GM19099 (cell line): ENCODE results near the gene ACAA2.

Experiments
- POLR2A ChIP-seq: IDR thresholded peaks from 3 replicates; pipeline ENCODE4 v1.6.1; 2011; ENCODE audit warnings: low read depth; ENCODE audit not compliant: insufficient read length; ENCODE audit errors: extremely low read depth

ACAA2 gene

DNA sequence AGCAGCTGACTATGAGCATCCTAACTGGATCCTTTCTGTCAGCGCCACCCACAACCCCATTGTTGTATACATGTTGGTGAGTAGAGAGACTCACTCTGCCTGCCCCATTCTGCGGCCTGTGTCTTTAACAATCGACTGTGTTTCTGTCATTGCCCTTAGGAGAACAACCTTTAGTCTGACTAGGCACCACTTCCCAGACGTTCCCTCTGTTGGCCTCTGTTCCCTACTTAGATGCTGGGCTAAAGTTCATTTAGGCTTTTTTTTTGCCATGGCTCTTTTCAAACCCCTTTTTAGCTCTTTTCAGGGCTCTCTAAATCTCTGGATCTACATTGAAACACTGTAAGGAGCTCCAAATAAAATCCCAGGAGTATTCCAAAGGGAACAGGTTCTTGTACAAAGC is 20.5 kb upstream of the ACAA2 start:
- no peak for TF ChIP-seq POLR2A

DNA sequence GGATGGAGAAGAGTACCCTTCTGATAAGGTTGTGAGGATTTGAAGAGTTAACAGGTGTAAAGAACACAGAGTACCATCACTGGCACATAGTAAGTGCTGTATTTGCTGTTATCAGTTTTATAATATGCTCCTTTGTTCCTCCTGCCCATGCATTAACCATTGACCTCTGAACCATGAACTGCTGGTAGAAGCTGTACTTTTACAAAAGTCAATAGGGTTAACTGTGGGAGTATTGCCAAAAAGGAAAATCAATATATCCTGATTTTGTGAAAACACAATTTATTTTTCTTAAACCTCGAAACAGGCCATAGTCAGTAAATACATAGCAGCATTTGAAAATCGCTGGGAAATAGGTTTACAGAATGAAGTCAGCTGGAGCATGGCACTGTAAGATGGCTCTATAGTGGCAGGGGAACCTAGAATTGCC is 18.9 kb upstream of the ACAA2 start:
- no peak for TF ChIP-seq POLR2A

DNA sequence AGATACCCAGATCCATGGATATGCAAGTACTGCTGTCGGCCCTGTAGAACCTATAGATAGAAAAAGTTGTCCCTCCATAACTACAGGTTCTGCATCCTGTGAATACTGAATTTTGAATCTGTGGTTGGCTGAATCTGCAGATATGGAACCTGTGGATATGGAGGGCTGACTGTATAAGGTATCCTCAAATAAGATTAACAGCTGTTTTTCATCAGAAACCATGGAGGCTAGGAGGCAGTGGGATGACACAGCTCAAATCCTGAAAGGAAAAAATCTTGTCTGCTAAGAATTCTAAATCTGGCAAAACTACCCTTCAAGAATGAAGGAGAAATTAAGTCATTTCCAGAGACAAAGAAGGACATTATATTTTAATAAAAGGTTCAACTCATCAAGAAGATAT is 14.7 kb upstream of the ACAA2 start:
- no peak for TF ChIP-seq POLR2A

DNA sequence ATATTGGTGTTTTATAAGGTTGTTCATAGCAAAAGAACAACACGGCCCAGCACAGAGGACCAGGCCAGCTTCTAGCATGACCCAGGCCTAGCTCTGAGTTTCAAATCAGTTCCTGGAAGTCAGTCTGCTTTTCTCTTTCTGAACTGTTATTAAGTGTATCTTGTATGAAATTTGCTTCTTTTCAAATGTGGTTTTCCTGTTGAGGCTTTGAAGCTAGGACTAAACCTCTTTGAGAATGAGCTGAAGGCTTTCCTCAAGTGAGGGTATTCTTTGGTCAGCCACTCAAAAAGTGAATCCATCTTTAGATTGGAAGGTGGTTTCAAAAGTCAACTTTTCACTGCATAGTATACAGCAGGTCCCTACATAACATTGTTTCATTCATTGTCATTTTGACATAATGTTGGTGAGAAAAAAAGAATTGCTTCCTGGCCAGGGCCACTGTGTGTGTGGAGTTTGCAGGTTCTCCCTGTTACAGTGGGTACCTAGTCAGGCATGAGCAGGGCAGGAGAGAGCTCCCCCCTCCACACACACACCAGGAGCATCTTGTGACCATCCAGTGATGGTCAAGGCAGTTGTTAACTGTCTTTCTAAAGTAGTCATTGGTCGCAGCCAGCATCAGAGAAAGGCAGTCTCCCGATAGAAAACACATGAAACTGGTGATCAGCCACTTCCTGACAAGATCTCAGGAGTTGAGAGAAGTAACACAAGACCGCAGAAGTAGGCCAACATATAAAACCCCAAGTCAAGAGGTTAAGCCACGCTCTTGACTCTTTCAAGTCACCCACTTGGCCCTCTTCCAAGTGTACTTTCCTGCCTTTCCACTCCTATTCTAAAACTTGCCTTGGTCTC is 6.7 kb upstream of the ACAA2 start:
- TF ChIP-seq POLR2A = no peak

DNA sequence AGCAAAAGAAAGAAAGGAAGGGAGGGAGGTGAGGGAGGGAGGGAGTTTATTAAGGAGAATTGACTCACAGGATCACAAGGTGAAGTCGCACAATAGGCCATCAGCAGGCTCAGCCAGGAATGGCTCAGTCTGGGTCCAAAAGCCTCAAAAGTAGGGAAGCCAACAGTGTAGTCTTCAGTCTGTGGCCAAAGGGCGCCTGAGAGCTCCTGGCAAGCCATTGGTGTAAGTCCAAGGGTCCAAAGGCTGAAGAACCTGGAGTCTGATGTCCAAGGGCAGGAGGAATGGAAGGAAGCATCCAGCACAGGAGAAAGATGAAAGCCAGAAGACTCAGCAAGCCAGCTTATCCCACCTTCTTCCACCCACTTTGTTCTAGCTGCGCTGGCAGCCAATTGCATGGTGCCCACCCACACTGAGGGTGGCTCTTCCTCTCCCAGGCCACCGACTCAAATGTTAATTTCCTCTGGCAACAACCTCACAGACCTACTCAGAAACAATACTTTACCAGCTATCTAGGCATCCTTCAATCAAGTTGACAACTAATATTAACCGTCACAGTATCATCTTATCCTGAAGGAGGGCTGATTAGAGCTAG is 5.8 kb upstream of the ACAA2 start:
- TF ChIP-seq POLR2A = no peak

DNA sequence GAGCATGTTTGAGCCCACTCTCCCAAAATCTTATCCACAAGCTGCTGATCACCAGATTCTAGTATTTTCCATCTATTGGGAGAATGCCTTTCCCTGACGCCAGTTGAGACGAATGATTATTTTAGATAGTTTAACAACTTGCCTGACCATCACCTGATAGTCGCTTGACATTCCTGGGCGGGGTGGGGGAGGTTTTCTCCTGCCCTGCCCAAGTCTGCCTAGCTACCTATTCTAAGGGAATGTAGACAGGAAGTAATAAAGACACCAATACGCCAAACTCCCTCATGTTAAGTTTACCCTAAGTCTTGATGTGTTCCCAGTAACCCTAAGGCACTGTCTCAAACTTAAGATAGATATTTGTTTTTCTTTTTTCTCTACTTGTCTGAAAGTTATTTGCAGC is 4.6 kb upstream of the ACAA2 start:
- no peak for TF ChIP-seq POLR2A

DNA sequence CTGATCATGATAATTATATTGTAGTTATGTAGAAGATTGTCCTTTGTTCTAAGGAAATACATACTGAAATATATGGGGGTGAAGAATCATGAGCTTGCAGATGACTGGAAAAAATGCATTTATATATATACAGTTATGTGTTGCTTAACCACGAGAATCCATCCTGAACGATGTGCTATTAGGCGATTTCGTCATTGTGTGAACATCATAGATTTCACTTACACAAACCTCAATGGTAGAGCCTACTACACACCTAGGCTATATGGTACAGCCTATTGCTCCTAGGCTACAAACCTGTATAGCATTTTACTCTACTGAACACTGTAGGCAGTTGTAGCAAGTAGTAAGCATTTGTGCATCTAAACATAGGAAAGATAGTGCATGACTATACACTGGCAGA is 2.6 kb upstream of the ACAA2 start:
- no peak for TF ChIP-seq POLR2A

DNA sequence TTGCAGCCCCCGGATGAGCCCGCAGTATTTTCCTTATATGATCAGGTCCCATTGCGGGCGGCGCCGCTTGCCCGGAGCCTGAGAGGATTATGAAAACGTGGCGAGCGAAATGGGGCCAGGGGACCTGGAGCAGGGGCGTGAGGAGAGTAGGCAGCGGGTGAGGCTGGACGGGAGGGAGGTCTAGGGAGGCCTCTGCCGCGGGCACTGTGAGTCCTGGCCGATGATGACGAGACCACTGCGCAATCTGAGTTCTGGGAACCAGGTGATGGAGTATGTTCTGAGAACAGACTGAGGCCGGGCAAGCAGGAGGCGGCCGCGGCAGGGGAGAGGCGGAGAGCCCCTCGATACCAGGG is 790 bp upstream of the ACAA2 start:
- no peak for TF ChIP-seq POLR2A

DNA sequence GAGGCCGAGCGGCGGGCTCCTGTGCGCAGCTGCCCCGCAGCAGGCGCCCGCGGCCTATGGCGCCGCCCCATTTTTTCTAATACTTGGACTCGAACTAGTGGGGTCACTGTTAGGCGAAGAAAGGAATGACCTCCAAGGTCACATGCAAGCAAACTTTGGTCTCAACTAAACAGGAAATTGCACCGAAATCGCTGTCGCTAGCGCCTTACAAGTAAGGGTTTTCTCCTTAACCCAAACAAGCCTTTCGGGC is 339 bp downstream of the ACAA2 start:
- no peak for TF ChIP-seq POLR2A

DNA sequence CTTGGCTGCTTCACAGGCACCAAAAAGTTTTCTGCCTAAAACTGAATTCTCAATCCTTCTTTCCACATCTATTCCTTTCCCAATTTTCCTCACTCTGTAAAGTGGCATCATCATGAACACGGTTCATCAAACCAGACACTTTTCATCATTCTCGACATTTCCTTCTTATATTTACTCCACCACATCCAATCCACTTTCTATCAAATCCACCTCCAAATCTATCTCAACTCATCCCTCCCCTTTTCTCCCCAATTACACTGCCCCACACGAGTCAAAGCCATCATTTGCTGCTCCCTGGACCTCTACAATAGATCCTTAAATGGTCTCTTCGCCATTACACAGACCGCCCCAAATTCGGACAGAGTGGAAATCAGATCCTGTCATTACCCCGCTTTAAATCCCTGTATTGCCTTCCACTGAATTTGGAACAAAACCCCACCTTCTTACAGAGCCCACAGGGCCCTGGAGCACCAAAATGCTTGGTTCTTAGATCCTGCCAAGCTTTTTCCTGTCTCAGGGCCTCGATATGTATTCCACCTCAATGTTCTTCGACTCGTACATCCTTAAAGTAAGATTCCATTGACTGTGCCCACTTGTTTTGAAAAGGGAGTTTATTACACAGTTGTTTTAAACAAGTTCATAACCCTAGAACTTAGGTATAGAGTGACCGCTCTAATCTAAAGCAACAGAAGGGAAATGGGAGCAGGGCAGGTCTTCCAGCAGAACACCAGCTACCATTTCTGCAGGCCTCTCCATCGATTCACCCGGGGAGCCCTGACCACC is 856 bp downstream of the ACAA2 start:
- TF ChIP-seq POLR2A = no peak

DNA sequence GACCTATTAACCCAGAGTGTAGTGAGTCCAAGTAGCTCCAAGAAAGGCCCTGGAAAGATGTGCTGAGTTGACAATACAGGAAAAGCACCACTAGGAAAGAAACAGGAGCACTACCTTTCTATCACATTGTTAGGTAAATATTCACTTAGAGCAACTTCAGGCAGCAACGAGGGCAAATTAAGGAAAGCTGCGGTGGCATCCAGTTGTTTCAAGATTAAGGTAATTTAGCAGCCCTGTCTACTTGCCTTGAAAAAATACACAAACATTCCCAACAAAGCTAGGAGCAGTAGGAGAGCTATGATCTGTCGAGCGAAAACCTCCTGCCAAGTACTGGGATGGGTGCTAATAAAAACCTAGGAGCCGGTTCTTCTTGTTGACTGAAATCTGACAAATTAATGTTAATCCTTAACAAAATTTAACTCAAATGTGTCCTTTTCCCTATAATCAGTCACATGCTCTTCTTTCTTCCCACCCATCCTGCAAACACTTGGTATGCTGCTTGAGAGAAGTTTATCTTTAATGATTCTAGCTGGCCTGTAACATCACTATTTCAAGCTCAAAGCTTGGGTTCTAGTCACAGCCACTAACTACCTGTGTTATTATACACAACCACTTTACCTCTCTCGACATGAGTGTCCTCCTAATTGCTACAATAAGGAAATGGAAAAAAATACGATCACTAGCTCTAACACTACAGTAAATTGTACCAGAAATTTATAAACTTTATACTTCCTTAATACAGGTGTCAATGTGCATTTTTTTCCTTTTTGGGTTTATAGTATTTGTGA is 2.0 kb downstream of the ACAA2 start:
- TF ChIP-seq POLR2A = no peak

DNA sequence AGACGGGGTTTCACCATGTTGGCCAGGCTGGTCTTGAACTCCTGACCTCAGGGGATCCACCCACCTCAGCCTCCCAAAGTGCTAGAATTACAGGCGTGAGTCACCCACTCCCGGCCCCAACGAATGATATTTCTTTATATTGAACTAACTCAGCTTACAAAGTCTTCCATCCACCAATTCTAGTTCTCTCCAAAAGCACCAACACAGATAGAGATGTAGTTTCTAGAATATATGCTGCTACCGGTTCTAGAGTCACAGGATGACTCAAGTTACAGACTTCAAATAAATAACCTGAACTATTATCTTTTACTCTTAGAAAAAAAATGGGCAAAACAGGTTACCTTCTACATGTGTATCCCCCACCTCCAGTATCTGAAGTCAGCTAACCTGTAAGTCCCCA is 9.2 kb downstream of the ACAA2 start:
- no peak for TF ChIP-seq POLR2A

DNA sequence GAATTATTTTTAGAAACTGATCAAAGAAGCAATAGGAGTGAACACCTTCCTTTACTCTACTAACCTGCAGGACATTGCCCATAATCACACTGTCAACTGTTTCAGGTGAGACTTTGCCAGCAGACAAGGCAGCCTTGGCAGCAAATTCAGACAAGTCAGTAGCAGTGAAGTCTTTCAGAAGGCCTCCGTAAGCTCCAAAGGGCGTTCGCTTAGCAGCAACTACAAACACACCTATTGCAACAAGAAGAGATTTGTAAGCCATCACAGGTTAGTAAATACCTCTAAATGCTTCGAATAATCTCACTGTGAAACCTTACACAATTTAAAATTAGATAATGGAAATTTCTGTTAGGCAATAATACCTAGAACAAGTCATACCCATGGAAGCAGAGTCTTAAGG is 10.7 kb downstream of the ACAA2 start:
- no peak for TF ChIP-seq POLR2A

DNA sequence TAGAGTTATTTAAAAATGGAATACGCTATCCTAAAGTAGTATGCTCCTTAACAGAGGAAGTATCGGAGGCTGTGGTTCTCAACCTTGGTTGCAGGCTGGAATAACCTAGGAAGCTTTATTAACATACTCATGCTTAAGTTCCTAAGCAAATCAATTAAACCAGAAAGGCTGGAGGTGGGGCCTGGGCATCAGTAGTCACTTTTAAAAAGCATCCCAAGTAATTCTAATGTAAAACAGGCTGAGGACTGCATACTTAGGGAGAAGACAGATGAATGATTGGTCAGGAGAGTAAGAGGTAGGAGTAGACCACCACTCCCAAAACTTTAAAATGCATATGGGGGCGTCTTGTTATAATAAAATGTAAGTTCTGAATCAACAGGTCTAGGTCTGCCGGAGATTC is 15.3 kb downstream of the ACAA2 start:
- no peak for TF ChIP-seq POLR2A
